Ovary (tissue), 9 donors: Measurements from ENCODE around the gene KCTD5. TPM values are rescaled to one million over a fixed set of nuclear protein-coding genes. Genes with fewer than 3 reads are reported as not detected.

Source experiments
- DNase-seq, 5 donors: peaks; one replicate each; pipeline ENCODE4 v3.0.0-alpha.2; 2019 to 2020
- H3K27ac ChIP-seq, 2 donors: fragments of 200-600 bp; one replicate each; pipeline versions ENCODE4 v1.5.1 to v1.8.0; 2019 to 2022
- H3K27me3 ChIP-seq: fragments of 200-600 bp; one replicate; pipeline ENCODE4 v1.8.0; 2022
- H3K36me3 ChIP-seq: fragments of 200-600 bp; sonication (generic); one replicate; pipeline ENCODE4 v1.5.1; 2019
- H3K4me1 ChIP-seq: one replicate; pipeline ENCODE4 v1.8.1; 2013; ENCODE audit warnings: mild to moderate bottlenecking, moderate library complexity; ENCODE audit not compliant: insufficient read depth
- H3K4me3 ChIP-seq: fragments of 200-600 bp; sonication (generic); one replicate; pipeline ENCODE4 v1.5.1; 2017
- H3K9me3 ChIP-seq, 2 donors: fragments of 200-600 bp in 1 of 2; sonication (generic) in 1 of 2; one replicate each; pipeline versions ENCODE4 v1.5.1 to v1.8.1; 2013 to 2019; ENCODE audit warnings: mild to moderate bottlenecking in 1 of 2, moderate library complexity in 1 of 2
- CTCF ChIP-seq, 3 donors: fragments of 450-650 bp in 2 of 3; fragments of 200-600 bp in 1 of 3; IDR thresholded peaks; one replicate each; pipeline versions ENCODE4 v1.5.1 to v1.8.0; 2016 to 2022; ENCODE audit warnings: antibody characterized with exemption in 3 of 3, mild to moderate bottlenecking in 1 of 3
- EP300 ChIP-seq: sonication (generic); formaldehyde crosslinking; IDR thresholded peaks from one replicate; pipeline ENCODE4 v1.6.1; 2017; ENCODE audit warnings: antibody characterized with exemption
- POLR2A ChIP-seq: fragments of 450-650 bp; IDR thresholded peaks from one replicate; pipeline ENCODE4 v1.6.1; 2017; ENCODE audit warnings: antibody characterized with exemption, mild to moderate bottlenecking, moderate library complexity
- WGBS, 3 donors: extraction: QIAGEN DNeasy Blood & Tissue Kit in 1 of 3; methylation state at CpG; one replicate each; pipeline versions ENCODE4 v1.1.5 to v1.1.7; 2013 to 2017; 5-methylcytosine and 5-hydroxymethylcytosine counted together
- intact Hi-C, 4 donors: fragments of 100-400 bp; cut with DNase I; formaldehyde crosslinking; loops; one replicate each; pipeline versions ENCODE4 v1.11.0 to v1.15.1; 2022 to 2023
- polyA plus RNA-seq, 2 donors: library from polyadenylated mRNA; stranded (reverse); fragments of 200-250 nt in 1 of 2; fragments of 350-450 nt in 1 of 2; fragmentation: Illumina TruSeq in 1 of 2; extraction: RNeasy Lipid Tissue Mini Kit (QIAGEN cat#74804) in 1 of 2; gene quantifications; one replicate each; pipeline ENCODE4 v1.2.3, GENCODE V29; 2013 to 2014
- total RNA-seq, 7 donors: library from RNA; depleted of rRNA in 2 of 7; stranded (reverse); fragments of >200 nt in 2 of 7; fragmentation: NEBNext Ultra II Directional in 3 of 7; extraction: Animal tissue kit (Norgen Biotek cat#: 25700) in 3 of 7; gene quantifications; one replicate each; pipeline versions ENCODE4 v1.1.0 to v1.2.4, GENCODE V29; 2016 to 2023
- donor health status: DM: no; HTN: no; CAD: no; lungs with moderate emphysema.
- donor health status: DM: no; HTN: no; CAD: no.
- donor health status: Bipolar disorder and iron deficiency.
- donor health status: DM: yes; HTN: yes; CAD: no.
- donor health status: DM: no; HTN: no; CAD: no.
- donor health status: DM: yes; HTN: yes; CAD: no.

The KCTD5 gene
- total and polyA plus RNA-seq, 9 donors: 12.2 to 19.8 (median 13.3) TPM

- Histone ChIP-seq H3K9me3 (no peaks in the 10 kb centered on the region), H3K36me3 (no peaks in the 10 kb centered on the region), H3K4me1 (no peaks in the 10 kb centered on the region), H3K4me3 (no peak overlapping the region), H3K27ac (no peak overlapping the region), H3K27me3 (no peaks in the 10 kb centered on the region)
- intact Hi-C loops: no loop called here
- no peak for DNase-seq
- TF ChIP-seq CTCF (IDR thresholded peaks at IDR 0.05): no peak
- TF ChIP-seq EP300: no peak
- TF ChIP-seq POLR2A: no peak
- 67 to 70% (median 69%) methylated on average over 10 of the region's 10 CpGs for WGBS, 3 donors
These were observed 52.7 kb downstream of the KCTD5 start for GRCh38 chr16:2734844-2735515.

- TF ChIP-seq EP300: no peak
- TF ChIP-seq POLR2A: no peak
- TF ChIP-seq CTCF (IDR thresholded peaks at IDR 0.05): no peak
- H3K27me3 ChIP-seq: no peaks in the 10 kb centered on the region
- H3K4me3 ChIP-seq: no peak overlapping the region
- H3K27ac ChIP-seq: no peak overlapping the region
- no peak for DNase-seq
- no peaks in the 10 kb centered on the region for H3K9me3 ChIP-seq
- H3K4me1 ChIP-seq: no peaks in the 10 kb centered on the region
- intact Hi-C loops: loop anchor here in 1 of 4 donors (2.0 kb wide), 1 partner anchor 54 kb away; no protein-coding TSS in a partner anchor
- WGBS, 3 donors: 82 to 87% (median 84%) methylated on average over 11 of the region's 11 CpGs
- no peaks in the 10 kb centered on the region for H3K36me3 ChIP-seq
These were observed 54.3 kb downstream of the KCTD5 start for GRCh38 chr16:2736476-2737237.

- TF ChIP-seq CTCF (IDR thresholded peaks at IDR 0.05) (no peak), POLR2A (no peak), EP300 (no peak)
- no peak for DNase-seq
- Histone ChIP-seq H3K9me3 (no peaks in the 10 kb centered on the region), H3K27ac (no peak overlapping the region), H3K36me3 (no peaks in the 10 kb centered on the region), H3K27me3 (no peaks in the 10 kb centered on the region), H3K4me3 (no peak overlapping the region), H3K4me1 (no peaks in the 10 kb centered on the region)
- intact Hi-C loops: loop anchor here in 1 of 4 donors (2.0 kb wide), 1 partner anchor 54 kb away; no protein-coding TSS in a partner anchor
- WGBS, 3 donors: 49 to 71% (median 66%) methylated on average over 4 to 5 of the region's 5 CpGs
These were observed 54.9 kb downstream of the KCTD5 start for GRCh38 chr16:2737238-2737605.

- Histone ChIP-seq H3K36me3 (no peaks in the 10 kb centered on the region), H3K27ac (no peak overlapping the region), H3K4me3 (no peak overlapping the region), H3K27me3 (no peaks in the 10 kb centered on the region), H3K9me3 (no peaks in the 10 kb centered on the region), H3K4me1 (no peaks in the 10 kb centered on the region)
- WGBS, 3 donors: 70 to 77% (median 76%) methylated on average over 7 of the region's 7 CpGs
- TF ChIP-seq POLR2A: no peak
- no peak for TF ChIP-seq CTCF (IDR thresholded peaks at IDR 0.05)
- TF ChIP-seq EP300: no peak
- intact Hi-C loops: loop anchor here in 1 of 4 donors (2.0 kb wide), 1 partner anchor 53 kb away; no protein-coding TSS in a partner anchor
- DNase-seq: no peak
These were observed 55.6 kb downstream of the KCTD5 start for GRCh38 chr16:2737895-2738418.
